H1 (cell line): ENCODE measurements around the gene CTTNBP2. TPM values are rescaled to one million over a fixed set of nuclear protein-coding genes. Genes with fewer than 3 reads are reported as not detected.

Experiments used
- CTCF ChIA-PET: fragments of 300-600 bp; sonication (Branson Sonifier 250); formaldehyde crosslinking; loops from one replicate; lab custom pipeline; 2021; ENCODE audit not compliant: partially characterized antibody; lab: Charles Lee
- POLR2A ChIA-PET: fragments of 300-600 bp; sonication (Branson Sonifier 250); formaldehyde crosslinking; loops from one replicate; lab custom pipeline; 2021; ENCODE audit warnings: inconsistent platforms; ENCODE audit not compliant: partially characterized antibody; lab: Charles Lee
- DNase-seq, 2 experiments: peaks; one replicate each; pipeline versions ENCODE4 v3.0.0 to v3.0.0-alpha.2; 2010 to 2022; ENCODE audit warnings: low spot score in 2 of 2, low read depth in 1 of 2, mixed read lengths in 1 of 2
- FAIRE-seq: peaks from 2 replicates; lab custom pipeline; 2011; peaks lifted over from hg19 to GRCh38; lab: Jason Lieb, UNC
- H2AFZ ChIP-seq: 2 replicates; pipeline ENCODE4 v1.8.1; 2012; ENCODE audit warnings: low read length, inconsistent platforms
- H2AK5ac ChIP-seq: 2 replicates; pipeline ENCODE4 v1.6.1; 2013; ENCODE audit warnings: low read depth, low read length
- H2BK120ac ChIP-seq: replicated peaks from 2 replicates; pipeline ENCODE3; 2013; ENCODE audit warnings: low read depth, low read length, inconsistent platforms
- H2BK12ac ChIP-seq: 2 replicates; pipeline ENCODE4 v1.6.1; 2013; ENCODE audit warnings: low read depth, low read length
- H2BK15ac ChIP-seq: 2 replicates; pipeline ENCODE4 v1.6.1; 2013; ENCODE audit warnings: low read length
- H2BK20ac ChIP-seq: 2 replicates; pipeline ENCODE4 v1.6.1; 2013; ENCODE audit warnings: low read length
- H2BK5ac ChIP-seq: 2 replicates; pipeline ENCODE4 v1.6.1; 2013; ENCODE audit warnings: low read depth, low read length
- H3K14ac ChIP-seq: 2 replicates; pipeline ENCODE4 v1.6.1; 2013; ENCODE audit warnings: inconsistent platforms; ENCODE audit not compliant: insufficient read length
- H3K18ac ChIP-seq: 2 replicates; pipeline ENCODE4 v1.6.1; 2013; ENCODE audit warnings: low read length; ENCODE audit errors: extremely low read depth
- H3K23ac ChIP-seq: 2 replicates; pipeline ENCODE4 v1.6.1; 2013; ENCODE audit warnings: inconsistent platforms; ENCODE audit not compliant: insufficient read length
- H3K23me2 ChIP-seq: 2 replicates; pipeline ENCODE4 v1.6.1; 2013; ENCODE audit warnings: low read depth, low read length
- H3K27ac ChIP-seq: 2 replicates; pipeline ENCODE4 v1.6.1; 2011; ENCODE audit warnings: low read depth, low read length, inconsistent platforms
- H3K27me3 ChIP-seq, 4 experiments: replicated peaks in 1 of 4; 1 replicate in 1 of 4; 2 replicates in 3 of 4; pipeline versions ENCODE4 v1.6.1 to v1.8.1; 2011 to 2013; ENCODE audit warnings: low read length in 3 of 4, mild to moderate bottlenecking in 3 of 4, inconsistent platforms in 2 of 4, mixed read lengths in 2 of 4, moderate library complexity in 1 of 4; ENCODE audit not compliant: control insufficient read depth in 3 of 4, insufficient read depth in 3 of 4; ENCODE audit errors: extremely low read depth in 1 of 4
- H3K36me3 ChIP-seq, 4 experiments: 2 replicates each; pipeline versions ENCODE4 v1.6.1 to v1.8.1; 2011 to 2013; ENCODE audit warnings: mild to moderate bottlenecking in 4 of 4, low read length in 3 of 4, moderate library complexity in 2 of 4, control low read depth in 1 of 4, inconsistent platforms in 1 of 4; ENCODE audit not compliant: insufficient read depth in 4 of 4, control insufficient read depth in 2 of 4
- H3K4ac ChIP-seq: replicated peaks from 2 replicates; pipeline ENCODE3; 2013; ENCODE audit warnings: low read length, low read depth, mixed read lengths, inconsistent platforms; ENCODE audit not compliant: insufficient read length
- H3K4me1 ChIP-seq, 4 experiments: replicated peaks in 1 of 4; 1 replicate in 1 of 4; 2 replicates in 3 of 4; pipeline versions ENCODE4 v1.6.1 to v1.8.1; 2011 to 2013; ENCODE audit warnings: low read length in 3 of 4, inconsistent platforms in 2 of 4, mixed read lengths in 1 of 4; ENCODE audit not compliant: insufficient read depth in 4 of 4, control insufficient read depth in 3 of 4
- H3K4me2 ChIP-seq, 2 experiments: 2 replicates each; pipeline versions ENCODE4 v1.6.1 to v1.8.1; 2011 to 2013; ENCODE audit warnings: low read depth in 2 of 2, low read length in 2 of 2, control low read depth in 1 of 2, inconsistent platforms in 1 of 2, mild to moderate bottlenecking in 1 of 2; ENCODE audit not compliant: insufficient read depth in 1 of 2
- H3K4me3 ChIP-seq, 4 experiments: fragments of 200-600, 300-600 bp in 1 of 4; sonication (generic), shearing (Covaris generic), sonication (Bioruptor Twin) in 1 of 4; 2 replicates each; pipeline versions ENCODE4 v1.5.1 to v1.8.1; 2011 to 2016; ENCODE audit warnings: low read length in 4 of 4, low read depth in 3 of 4, control low read depth in 2 of 4, inconsistent platforms in 2 of 4, mild to moderate bottlenecking in 2 of 4, mixed read lengths in 1 of 4, moderate library complexity in 1 of 4; ENCODE audit not compliant: insufficient read depth in 2 of 4; ENCODE audit errors: extremely low read depth in 1 of 4
- H3K56ac ChIP-seq: replicated peaks from 2 replicates; pipeline ENCODE3; 2013; ENCODE audit warnings: low read depth, mild to moderate bottlenecking, mixed read lengths, low read length, inconsistent platforms; ENCODE audit not compliant: insufficient read length
- H3K79me1 ChIP-seq: 2 replicates; pipeline ENCODE4 v1.6.1; 2013; ENCODE audit warnings: low read depth, low read length, control low read depth
- H3K79me2 ChIP-seq, 2 experiments: 2 replicates each; pipeline versions ENCODE4 v1.6.1 to v1.8.1; 2012 to 2013; ENCODE audit warnings: low read length in 2 of 2, mild to moderate bottlenecking in 2 of 2, inconsistent platforms in 1 of 2; ENCODE audit not compliant: insufficient read depth in 2 of 2, control insufficient read depth in 1 of 2
- H3K9ac ChIP-seq, 4 experiments: replicated peaks in 1 of 4; 1 replicate in 1 of 4; 2 replicates in 3 of 4; pipeline versions ENCODE4 v1.6.1 to v1.8.1; 2011 to 2013; ENCODE audit warnings: low read depth in 3 of 4, low read length in 3 of 4, control low read depth in 2 of 4, mild to moderate bottlenecking in 2 of 4, moderate library complexity in 2 of 4, inconsistent platforms in 1 of 4; ENCODE audit errors: extremely low read depth in 1 of 4
- H3K9me3 ChIP-seq, 2 experiments: 2 replicates each; pipeline versions ENCODE4 v1.6.1 to v1.8.1; 2012 to 2013; ENCODE audit warnings: mild to moderate bottlenecking in 2 of 2, moderate library complexity in 2 of 2, control low read depth in 1 of 2, inconsistent platforms in 1 of 2, low read depth in 1 of 2, low read length in 1 of 2, mixed read lengths in 1 of 2; ENCODE audit not compliant: insufficient read depth in 2 of 2
- H4K20me1 ChIP-seq, 2 experiments: replicated peaks in 1 of 2; 2 replicates each; pipeline versions ENCODE3 to v1.8.1; 2011 to 2013; ENCODE audit warnings: inconsistent platforms in 2 of 2, low read length in 2 of 2, mild to moderate bottlenecking in 1 of 2; ENCODE audit not compliant: insufficient read depth in 2 of 2, control insufficient read depth in 1 of 2
- H4K5ac ChIP-seq: 2 replicates; pipeline ENCODE4 v1.6.1; 2013; ENCODE audit warnings: low read length, low read depth, mixed read lengths, inconsistent platforms; ENCODE audit not compliant: insufficient read length
- H4K8ac ChIP-seq: 2 replicates; pipeline ENCODE4 v1.8.0; 2013; ENCODE audit warnings: mild to moderate bottlenecking, moderate library complexity, low read length, inconsistent platforms; ENCODE audit not compliant: insufficient read depth; ENCODE audit errors: extremely low read depth
- H4K91ac ChIP-seq: replicated peaks from 2 replicates; pipeline ENCODE3; 2013; ENCODE audit warnings: low read length, mixed read lengths, inconsistent platforms; ENCODE audit not compliant: insufficient read length
- ATF3 ChIP-seq: IDR thresholded peaks from 2 replicates; pipeline ENCODE4 v1.6.1; 2011; ENCODE audit warnings: low read depth, mild to moderate bottlenecking, low read length; ENCODE audit not compliant: insufficient read depth
- CEBPB ChIP-seq: IDR thresholded peaks from 2 replicates; pipeline ENCODE4 v1.6.1; 2012; ENCODE audit warnings: low read depth, low read length
- HDAC6 ChIP-seq: IDR thresholded peaks from one replicate; pipeline ENCODE4 v1.7.1; 2012; ENCODE audit warnings: low read depth, mild to moderate bottlenecking, inconsistent platforms, low read length, moderate library complexity
- MAX ChIP-seq: IDR thresholded peaks from 2 replicates; pipeline ENCODE4 v1.6.1; 2012; ENCODE audit warnings: inconsistent platforms
- NRF1 ChIP-seq: IDR thresholded peaks from 2 replicates; pipeline ENCODE4 v1.6.1; 2011; ENCODE audit warnings: mild to moderate bottlenecking, low read depth, low read length, improper control_type of control experiment
- RAD21 ChIP-seq, 2 experiments: IDR thresholded peaks in 1 of 2; conservative IDR thresholded peaks in 1 of 2; 2 replicates each; pipeline ENCODE4 v1.6.1; 2011; ENCODE audit warnings: low read depth in 2 of 2, low read length in 2 of 2, improper control_type of control experiment in 1 of 2, inconsistent platforms in 1 of 2, mild to moderate bottlenecking in 1 of 2, moderate library complexity in 1 of 2
- SP1 ChIP-seq: IDR thresholded peaks from 2 replicates; pipeline ENCODE4 v1.6.1; 2011; ENCODE audit warnings: low read depth, low read length
- WGBS, 2 experiments: shearing (Covaris generic) in 1 of 2; methylation state at CpG; one replicate each; pipeline versions ENCODE4 v1.1.6 to v1.1.7; 2013 to 2015; ENCODE audit warnings: low lambda C conversion rate in 2 of 2, mixed read lengths in 2 of 2, inconsistent platforms in 1 of 2, low coverage in 1 of 2, missing lambda C conversion rate in 1 of 2; ENCODE audit not compliant: insufficient replicate concordance in 2 of 2, insufficient coverage in 1 of 2, insufficient read length in 1 of 2; ENCODE audit errors: extremely low coverage in 1 of 2, missing lambda C conversion rate in 1 of 2; 5-methylcytosine and 5-hydroxymethylcytosine counted together
- polyA plus RNA-seq, 7 experiments: library from polyadenylated mRNA; depleted of rRNA in 3 of 7; stranded (reverse) in 5 of 7; unstranded in 2 of 7; fragments of >200 nt in 5 of 7; fragments of 200-250 nt in 2 of 7; gene quantifications; 1 replicate in 5 of 7; 2 replicates in 1 of 7; 4 replicates in 1 of 7; pipeline versions ENCODE4 v1.2.1 to v1.2.3, GENCODE V29; 2011 to 2013; ENCODE audit warnings: missing spikeins in 2 of 7, mixed read lengths in 2 of 7
- total RNA-seq: library from RNA; stranded (reverse); fragmentation: NEBNext Ultra II Directional; extraction: Animal tissue kit (Norgen Biotek cat#: 25700); gene quantifications from 2 replicates; pipeline ENCODE4 v1.2.1, GENCODE V29; 2021

CTTNBP2 gene
- total and polyA plus RNA-seq, 2 of the 8 experiments (the other 6 are each of a cell fraction or from before 2014, with no cell fraction given): 15.3 to 35.1 TPM

- Histone ChIP-seq H4K5ac (no peak overlapping the region), H3K27me3 (peaks cover 0 to 1% (median 0%) of the 10 kb centered on the region in 4 experiments; a peak in 1 of 7 replicates), H3K23ac (no peak overlapping the region)
- TF ChIP-seq RAD21 (IDR thresholded peaks at IDR 0.05 in 1 of 2, conservative IDR thresholded peaks at IDR 0.05 in 1 of 2; ENCODE audit: low read depth in 2 of 2, low read length in 2 of 2) (no peak), SP1 (no peak), MAX (no peak), HDAC6 (no peak), NRF1 (no peak), CEBPB (no peak), ATF3 (no peak)
- TF ChIP-seq, all 59 proteins: peak for 0
- H3K9ac ChIP-seq: no peak overlapping the region
- H3K27ac ChIP-seq: no peak overlapping the region
- no peak overlapping the region for H2BK5ac ChIP-seq
- no peak overlapping the region for H3K14ac ChIP-seq
- no peaks in the 10 kb centered on the region for H3K36me3 ChIP-seq
- H3K4me3 ChIP-seq: no peak overlapping the region
- no peaks in the 10 kb centered on the region for H3K9me3 ChIP-seq
- no peak overlapping the region for H2BK120ac ChIP-seq
- no peak overlapping the region for H3K4ac ChIP-seq
- H2BK20ac ChIP-seq: no peak overlapping the region
- no peak for DNase-seq
- 93% methylated on average over 7 of the region's 7 CpGs; no CpG with 5 or more reads in 1 of the 2 experiments for WGBS, 2 experiments
- H3K79me2 ChIP-seq: no peaks in the 10 kb centered on the region
- no peak overlapping the region for H3K4me2 ChIP-seq
- no peak overlapping the region for H4K8ac ChIP-seq
- ChIA-PET POLR2A (no interaction called here), CTCF (interaction anchor here (0.6 to 1.7 kb wide), 3 partner anchors 23 to 480 kb away, joined by 3 to 6 read pairs (median 5); no protein-coding TSS in a partner anchor)
- no peaks in the 10 kb centered on the region for H3K4me1 ChIP-seq
- no peak overlapping the region for H2BK15ac ChIP-seq
- H4K20me1 ChIP-seq: no peaks in the 10 kb centered on the region
- no peak overlapping the region for H2AFZ ChIP-seq
- H3K56ac ChIP-seq: no peak overlapping the region
- no peak overlapping the region for H2BK12ac ChIP-seq
- no peak overlapping the region for H2AK5ac ChIP-seq
- no peak for FAIRE-seq
- H3K18ac ChIP-seq: no peak overlapping the region
- H3K23me2 ChIP-seq: no peaks in the 10 kb centered on the region
- H4K91ac ChIP-seq: no peak overlapping the region
- H3K79me1 ChIP-seq: no peaks in the 10 kb centered on the region
Observed at GRCh38 chr7:117692338-117692737, 180.9 kb downstream of the CTTNBP2 start.
